ENCODE data around the gene USH1G.
"Not testable (repeated sequence)": the region's sequence is repeated elsewhere in the genome, so short reads cannot be mapped to it uniquely, and the experiment has no call there.

The USH1G gene

DNA sequence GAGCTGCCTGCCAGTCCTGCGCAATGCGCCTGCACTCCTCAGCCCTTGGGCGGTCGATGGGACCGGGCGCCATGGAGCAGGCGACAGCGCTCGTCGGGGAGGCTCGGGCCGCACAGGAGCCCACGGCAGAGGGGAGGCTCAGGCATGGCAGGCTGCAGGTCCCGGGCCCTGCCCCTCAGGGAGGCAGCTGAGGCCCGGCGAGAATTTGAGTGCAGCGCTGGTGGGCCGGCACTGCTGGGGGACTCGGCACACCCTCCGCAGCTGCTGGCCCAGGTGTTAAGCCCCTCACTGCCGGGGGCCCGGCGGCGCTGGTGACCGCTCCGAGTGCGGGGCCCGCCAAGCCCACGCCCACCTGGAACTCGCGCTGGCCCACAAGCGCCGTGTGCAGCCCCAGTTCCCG is 16.0 kb downstream of the USH1G start:
- in situ Hi-C loops (cut with MboI; ENCODE audit: low sequenced_read_pairs): no loop called here

DNA sequence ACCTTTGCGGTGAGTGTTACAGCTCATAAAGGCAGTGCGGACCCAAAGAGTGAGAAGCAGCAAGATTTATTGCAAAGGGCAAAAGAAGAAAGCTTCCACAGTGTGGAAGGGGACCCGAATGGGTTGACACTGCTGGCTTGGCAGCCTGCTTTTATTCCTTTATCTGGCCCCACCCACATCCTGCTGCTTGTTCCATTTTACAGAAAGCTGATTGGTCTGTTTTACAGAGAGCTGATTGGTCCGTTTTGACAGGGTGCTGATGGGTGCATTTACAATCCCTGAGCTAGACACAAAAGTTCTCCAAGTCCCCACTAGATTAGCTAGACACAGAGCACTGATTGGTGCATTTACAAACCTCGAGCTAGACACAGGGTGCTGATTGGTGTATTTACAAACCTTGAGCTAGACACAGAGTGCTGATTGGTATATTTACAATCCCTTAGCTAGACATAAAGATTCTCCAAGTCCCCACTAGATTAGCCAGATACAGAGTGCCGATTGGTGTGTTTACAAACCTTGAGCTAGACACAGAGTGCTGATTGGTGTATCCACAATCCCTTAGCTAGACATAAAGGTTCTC is 16.8 kb downstream of the USH1G start:
- in situ Hi-C loops (cut with MboI; ENCODE audit: low sequenced_read_pairs): not testable (repeated sequence)

DNA sequence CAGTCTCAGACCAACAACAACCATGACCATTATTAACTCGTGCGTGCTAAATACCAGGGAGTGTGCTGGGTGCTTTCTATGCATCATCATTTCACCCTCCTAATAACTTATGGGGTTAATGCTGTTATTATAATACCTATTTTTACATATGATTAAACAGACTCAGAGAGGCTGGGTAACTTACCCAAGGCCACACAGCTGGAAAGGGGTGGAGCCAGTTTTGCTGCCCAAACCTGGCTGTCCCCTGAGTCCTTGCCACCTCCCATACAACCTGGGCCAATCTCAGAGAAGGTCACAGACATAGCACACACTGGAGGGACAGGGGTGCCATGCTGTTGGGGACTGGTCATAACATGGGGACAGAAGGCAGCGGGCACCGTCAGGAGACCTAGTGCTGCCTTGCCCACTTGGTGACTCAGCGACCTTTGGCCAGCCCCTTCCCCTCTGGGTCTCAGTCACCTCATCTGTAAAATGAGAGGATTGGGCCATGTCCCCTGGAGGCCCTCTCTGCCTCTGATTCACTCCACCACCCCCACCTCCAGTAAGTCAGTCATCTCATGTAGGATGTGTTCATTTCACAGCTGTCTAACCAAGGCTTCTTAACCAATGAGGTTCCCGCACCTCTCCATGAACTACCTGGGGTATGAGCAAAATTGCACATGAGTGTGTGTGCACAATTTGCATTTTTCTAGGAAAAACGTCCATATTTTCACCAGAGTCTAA is 18.2 kb downstream of the USH1G start:
- in situ Hi-C loops (cut with MboI; ENCODE audit: low sequenced_read_pairs): no loop called here

DNA sequence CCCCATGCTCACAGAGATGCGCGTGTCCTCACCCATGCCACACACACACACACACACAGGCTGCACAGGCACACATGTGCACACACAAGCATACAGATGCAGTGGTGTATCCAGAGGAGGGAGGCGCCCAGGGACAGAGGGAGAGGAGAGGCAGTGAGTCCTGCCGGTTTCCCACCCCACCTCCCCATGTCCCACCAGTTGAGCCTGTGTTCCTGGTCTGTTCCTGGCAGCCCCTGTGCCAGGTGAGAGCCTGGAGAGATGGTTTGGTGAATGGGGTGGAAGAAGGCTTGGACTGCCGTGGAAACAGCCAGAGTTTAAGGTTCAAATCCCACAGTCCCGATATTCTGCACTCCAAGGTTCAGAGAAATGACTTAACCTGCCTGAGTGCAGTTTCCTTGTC is 19.4 kb downstream of the USH1G start:
- in situ Hi-C loops (cut with MboI; ENCODE audit: low sequenced_read_pairs): no loop called here

DNA sequence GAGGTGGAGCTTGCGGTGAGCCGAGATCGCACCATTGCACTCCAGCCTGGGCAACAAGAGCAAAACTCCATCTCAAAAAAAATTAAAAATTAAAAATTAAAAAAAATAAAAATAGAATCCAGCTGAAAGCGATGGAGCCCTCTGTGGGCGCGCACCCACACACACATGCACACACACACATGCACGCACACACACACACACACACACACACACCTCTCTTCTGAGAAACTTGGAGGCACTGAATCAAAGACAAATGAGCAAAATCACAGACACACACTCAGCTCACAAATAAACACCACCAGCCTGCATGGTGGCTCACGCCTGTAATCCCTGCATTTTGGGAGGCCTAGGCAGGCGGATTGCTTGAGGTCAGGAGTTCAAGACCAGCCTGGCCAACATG is 20.0 kb downstream of the USH1G start:
- in situ Hi-C loops (cut with MboI; ENCODE audit: low sequenced_read_pairs): no loop called here

DNA sequence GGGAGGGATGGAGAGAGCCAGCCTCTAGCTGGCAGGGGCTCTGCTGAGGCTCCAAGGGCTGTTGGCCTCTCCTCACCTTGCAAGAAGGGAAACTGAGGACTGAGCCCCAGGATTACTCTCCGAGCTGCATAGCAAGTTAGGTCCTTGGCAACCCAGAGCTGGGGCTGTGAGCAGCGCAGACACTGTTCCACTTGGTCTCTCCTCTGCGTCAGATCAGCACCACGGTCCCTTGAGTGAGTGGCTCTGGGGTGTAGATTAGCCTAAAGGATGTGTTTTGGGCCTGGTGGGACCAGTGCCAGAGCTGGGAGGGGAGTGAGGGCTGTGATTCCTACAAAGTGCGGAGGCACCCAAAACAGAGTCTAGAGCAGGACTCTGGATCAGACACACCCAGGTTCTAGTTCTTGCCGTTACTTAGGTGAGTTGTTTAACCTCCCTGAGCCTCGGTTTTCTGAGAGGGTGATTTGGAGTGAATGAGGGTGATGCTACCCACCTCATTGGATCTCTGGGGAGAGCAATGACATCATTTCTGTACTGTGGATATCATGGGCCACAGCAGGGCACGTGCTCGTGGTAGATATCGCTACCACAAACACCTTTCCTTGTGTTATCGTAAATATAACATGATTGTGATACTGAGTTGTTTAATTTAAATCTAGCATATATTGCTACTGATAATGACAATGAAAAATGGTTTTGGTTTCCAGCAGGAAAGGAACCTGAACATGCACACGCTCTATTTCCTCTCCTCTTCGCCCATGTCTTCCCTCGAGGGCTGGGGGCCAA is 21.5 kb downstream of the USH1G start:
- in situ Hi-C loops (cut with MboI; ENCODE audit: low sequenced_read_pairs): no loop called here

DNA sequence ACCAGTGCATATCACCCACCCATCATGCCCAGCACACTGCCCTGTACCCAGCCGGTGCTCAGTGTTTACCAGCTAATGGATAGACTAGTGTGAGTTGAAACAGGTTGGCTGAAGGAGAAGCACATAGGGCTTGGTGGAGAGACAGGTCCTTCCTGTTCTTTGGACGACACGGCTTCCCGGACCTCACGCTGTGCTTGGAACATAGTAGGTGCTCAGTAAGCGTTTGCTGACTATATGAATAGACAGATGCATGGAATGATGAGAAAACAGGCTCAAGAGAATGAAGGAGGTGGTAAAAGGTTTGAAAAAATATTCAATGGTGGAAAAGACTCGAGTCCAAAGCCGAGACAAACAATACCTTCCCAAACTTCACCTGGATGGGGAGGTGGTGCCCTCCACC is 22.8 kb downstream of the USH1G start:
- in situ Hi-C loops (cut with MboI; ENCODE audit: low sequenced_read_pairs): no loop called here

DNA sequence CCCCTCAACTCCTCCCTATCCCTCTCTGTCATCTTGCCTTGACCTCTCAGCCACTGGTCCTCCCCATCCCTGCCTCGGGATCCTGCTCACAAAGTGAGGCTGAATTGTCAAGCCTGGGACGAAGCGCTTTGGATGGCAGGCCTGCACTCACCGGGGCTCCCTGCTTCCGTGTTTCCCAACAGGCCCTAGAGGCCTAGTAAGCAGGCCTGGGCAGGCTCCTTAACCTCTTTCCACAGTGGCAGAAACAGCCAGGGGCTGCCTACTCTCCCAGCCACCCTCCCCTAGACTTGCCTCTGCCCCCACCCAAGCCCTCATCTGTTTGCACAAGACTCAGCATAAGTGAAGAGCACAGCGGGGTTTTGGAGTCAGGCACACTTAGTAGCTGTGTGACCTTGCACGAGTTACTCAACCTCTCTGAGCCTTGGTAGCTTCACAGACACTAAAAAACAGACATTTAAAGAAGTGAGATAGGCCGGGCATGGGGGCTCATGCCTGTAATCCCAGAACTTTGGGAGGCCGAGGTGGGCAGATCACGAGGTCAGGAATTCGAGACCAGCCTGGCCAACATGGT is 24.6 kb downstream of the USH1G start:
- in situ Hi-C loops (cut with MboI; ENCODE audit: low sequenced_read_pairs): no loop called here

DNA sequence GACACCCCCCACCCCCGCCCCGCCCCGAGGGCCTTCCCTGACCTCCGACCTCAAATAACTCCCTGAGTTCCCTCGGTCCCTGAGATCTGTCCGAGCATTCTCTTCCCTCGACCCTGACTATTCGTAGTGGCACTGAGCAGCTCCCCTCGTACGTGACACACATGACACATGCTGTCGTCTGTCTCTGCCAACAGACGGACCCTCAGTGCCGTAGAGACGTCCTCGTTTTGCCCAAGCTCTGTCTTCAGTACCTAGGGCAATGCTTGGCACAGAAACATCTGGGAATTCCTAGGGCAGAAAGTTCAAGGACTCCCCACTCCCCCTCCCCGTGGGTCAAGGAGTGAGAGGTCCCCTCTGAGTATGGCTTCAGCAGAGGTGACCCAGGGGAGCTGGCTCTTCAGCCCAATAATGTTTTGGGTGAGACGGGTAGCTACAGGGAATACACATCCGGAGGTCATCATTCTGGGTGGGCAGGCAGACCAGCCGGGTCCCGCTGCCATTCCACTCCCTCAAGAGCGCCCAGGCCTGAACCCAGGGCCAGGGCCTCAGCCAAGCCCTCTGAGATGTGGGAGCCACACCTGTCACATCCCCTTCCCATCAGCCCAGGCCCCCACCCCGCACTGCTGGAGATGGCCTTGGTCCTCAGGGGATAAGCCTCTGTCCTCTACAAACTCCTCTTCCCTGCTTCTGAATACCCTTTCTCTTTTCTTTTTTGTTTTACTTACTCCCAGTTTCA is 29.0 kb downstream of the USH1G start:
- in situ Hi-C loops (cut with MboI; ENCODE audit: low sequenced_read_pairs): no loop called here

DNA sequence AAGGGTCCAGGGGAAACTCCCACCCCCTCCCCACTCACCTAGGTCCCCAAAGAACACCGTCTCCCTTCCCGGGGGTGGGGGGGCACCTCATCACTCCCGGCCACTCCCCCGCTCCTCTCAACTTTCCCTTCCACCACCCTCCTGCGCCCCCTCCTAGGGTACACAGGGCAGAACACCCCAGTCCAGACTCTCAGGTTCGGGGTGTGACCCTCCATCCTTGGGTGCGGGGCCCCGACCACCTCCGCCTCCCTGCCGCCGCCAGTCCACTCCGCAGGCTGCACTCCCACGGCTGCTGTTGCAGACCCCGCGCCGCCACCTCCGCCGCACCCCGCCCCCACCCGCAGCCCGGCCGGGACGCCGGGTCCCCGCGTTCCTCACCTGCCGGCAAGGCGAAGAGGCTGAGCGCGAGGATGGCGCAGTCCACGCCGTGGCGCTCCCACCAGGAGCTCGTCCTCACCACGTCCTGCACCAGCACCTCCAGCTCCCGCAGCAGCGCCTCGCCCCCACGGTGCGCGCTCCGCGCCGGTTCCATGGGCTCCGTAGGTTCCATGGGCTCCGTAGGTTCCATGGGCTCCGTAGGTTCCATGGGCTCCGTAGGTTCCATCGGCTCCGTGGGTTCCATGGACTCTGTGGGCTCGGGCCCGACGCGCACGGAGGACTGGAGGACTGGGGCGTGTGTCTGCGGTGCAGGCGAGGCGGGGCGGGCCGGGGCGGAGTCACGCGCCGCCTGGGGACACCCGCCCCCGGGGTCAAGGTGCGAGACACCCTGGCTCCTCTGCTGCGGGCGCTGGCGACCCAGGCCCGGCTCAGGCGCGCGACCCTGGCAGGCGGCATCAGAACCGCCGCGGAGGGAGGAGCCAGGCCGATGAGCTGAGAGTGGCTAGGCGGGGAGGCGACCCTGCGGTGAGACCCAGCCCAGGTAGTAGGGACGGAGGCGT is 29.8 kb downstream of the USH1G start, which contains the start of gene FADS6:
TSS of gene FADS6 (minus strand) at position 660 of the 938 bp plus-strand sequence. CDS start at position 622, 38 bp downstream.
- in situ Hi-C loops (cut with MboI; ENCODE audit: low sequenced_read_pairs): no loop called here

DNA sequence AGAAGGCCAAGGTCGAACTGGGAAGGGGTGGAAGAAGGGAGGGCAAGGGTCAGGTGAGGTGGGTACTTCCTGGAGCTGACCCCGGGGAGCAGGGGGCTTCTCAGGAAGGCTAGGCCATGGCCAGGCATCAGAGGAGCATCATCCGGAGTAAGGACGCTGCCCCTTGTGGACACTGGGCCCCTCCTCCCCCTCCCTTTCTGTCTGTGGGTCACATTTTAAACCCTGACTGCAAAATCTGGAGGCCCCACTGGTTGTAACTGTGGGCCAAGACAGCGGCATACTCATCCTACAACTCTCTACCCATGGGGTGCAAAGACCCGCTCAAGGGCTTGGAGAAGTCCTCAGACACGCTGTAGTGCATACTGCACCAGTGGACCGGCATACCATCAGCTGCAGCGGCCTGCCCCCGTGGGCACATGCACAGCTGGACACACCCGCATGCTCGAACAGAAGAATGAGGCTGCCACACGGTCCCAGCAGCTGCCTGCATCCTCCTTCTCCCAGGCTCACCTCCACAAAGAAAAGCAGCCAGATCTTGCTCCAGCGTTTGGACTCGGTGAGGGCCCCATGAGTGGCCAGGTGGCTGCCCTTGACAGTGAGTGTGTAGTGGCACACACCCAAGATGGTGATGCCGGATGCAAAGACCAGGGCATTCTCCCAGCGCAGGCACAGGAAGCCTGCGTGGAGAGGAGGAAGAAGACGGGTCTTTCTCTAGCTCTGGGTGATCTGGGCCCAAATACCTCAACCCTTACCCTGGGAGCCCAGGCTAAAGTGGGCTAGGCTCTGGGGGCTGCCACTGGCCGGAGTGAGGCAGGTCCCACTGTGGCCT is 30.8 kb downstream of the USH1G start:
- in situ Hi-C loops (cut with MboI; ENCODE audit: low sequenced_read_pairs): no loop called here

DNA sequence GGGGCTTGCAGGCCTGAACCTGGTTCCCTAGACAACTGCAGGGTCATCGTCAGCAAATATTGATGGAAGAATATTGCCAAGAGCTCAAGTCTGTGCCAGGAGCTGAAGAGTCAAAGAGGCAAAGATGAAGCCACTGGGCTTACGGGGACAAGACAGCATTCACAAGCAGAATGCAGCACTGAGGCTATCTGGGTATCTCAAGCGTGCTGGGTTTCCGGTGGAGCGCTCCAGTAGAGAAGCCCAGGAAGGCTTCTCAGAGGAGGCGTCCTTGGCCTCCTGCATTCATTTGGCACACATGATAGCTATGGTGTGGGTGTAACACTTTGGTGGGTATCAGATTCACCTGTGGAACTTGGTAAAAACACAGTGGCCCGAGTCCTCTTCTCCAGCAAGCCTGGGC is 32.5 kb downstream of the USH1G start:
- in situ Hi-C loops (cut with MboI; ENCODE audit: low sequenced_read_pairs): no loop called here

DNA sequence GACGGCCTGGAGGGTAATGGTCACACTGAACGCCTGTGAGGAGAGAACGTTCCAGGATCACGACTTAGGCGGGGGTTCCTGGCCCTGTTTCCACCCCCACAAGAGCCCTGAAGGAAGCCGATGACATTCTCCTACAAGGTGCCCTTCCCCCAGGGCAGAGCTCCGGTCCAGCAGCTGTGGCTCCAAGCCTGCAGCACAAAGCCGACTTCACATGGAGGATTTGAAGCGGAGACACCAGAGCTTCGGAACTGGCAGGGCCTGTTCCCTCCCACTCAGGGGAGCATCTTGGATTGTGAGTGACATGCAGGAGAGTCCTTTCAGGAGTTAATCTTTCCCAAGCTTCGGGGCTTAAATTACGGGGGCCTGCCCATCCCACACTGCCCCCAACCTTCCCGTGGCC is 34.6 kb downstream of the USH1G start:
- in situ Hi-C loops (cut with MboI; ENCODE audit: low sequenced_read_pairs): no loop called here

DNA sequence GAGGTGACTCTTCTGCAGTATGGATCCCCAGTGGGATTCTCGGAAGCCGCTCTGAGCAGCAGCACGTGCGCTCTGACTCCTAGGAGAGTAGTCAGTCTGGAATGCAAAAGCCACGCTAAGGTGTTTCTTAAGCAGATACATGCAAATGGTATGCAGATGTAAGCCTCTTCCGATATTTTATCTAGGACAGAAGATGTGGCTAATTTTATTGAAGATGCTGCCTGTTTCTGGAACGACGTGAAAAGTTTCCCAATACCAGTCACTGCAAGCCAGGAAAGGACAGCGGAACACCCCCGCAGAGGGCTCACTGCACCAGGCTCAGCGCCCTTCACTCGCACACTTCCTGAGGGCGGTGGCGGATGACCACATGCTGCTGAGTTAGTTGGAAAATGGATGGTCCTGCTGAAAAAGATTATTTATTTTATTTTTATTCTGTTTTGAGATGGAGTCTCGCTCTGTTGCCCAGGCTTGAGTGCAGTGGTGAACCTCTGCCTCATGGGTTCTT is 39.8 kb downstream of the USH1G start:
- in situ Hi-C loops (cut with MboI; ENCODE audit: low sequenced_read_pairs): no loop called here

DNA sequence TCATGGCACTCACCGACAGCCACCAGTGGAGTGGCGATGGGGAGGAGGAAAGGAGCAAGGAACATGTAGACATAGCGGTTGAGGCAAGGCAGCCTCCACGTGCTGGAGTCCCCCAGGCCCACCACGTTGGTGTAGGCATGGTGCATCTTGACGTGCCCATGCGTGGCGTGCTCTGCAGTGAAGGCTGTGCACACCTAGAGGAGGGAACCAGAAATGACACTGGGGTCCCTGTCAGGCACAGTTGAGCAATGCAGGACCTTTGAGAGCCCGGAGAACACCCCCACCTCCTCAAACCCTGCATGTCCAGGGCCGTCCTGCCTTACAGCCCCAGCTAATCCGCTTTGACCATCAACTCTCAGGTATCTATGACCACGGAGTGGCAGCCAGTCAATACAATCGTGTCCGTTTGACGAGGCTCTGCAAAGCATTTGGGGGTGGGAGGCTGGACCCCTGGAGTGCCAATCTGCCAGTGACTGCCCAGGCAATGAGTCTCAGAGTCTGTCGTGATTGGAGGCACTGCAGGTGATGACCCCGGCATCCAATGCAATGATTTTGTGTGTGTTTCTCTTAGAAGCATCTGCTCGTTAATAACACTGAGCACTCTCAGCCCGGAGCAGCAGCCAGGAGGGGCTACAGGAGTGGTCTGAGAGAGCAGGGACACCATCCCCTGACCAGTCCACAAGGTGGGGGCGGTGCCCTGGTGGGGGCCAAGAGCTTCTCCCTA is 40.4 kb downstream of the USH1G start:
- in situ Hi-C loops (cut with MboI; ENCODE audit: low sequenced_read_pairs): no loop called here

DNA sequence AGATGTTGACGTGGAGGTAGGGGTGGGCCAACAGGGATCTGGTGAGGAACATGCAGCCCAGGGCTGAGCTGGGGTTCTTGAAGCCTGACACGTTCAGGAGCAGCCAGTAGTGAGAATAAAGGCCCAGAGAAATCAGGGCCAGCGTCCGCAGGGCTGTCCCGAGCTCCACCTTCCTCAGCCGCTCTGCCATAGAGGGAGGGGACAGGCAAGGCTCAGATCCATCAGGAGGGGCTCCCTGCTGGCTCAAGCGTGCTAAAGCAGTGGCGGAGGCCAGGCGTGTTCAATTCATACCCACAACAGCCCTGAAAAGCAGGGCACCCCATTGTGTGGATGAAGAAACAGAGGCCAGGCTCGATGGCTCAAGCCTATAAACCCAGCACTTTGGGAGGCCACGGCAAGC is 42.0 kb downstream of the USH1G start:
- in situ Hi-C loops (cut with MboI; ENCODE audit: low sequenced_read_pairs): no loop called here

DNA sequence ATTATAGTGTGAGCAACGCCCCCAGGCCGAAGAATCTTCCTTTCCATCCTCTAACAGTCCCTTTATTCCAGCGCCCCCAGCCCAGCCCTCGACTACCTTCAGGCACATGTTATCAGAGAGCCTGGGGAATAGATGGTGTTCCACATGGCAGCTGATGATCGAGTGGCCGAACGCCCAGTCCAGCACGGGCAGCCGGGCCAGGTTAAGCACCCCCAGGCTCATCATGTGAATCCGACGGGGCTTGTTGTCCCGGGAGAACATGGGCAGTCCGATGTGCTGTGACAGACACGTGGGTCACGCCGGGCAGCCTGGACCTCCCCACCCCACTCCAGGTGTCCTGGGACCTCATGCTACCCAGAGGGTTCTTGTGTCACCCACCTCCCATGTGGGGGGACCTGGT is 43.7 kb downstream of the USH1G start:
- in situ Hi-C loops (cut with MboI; ENCODE audit: low sequenced_read_pairs): no loop called here

DNA sequence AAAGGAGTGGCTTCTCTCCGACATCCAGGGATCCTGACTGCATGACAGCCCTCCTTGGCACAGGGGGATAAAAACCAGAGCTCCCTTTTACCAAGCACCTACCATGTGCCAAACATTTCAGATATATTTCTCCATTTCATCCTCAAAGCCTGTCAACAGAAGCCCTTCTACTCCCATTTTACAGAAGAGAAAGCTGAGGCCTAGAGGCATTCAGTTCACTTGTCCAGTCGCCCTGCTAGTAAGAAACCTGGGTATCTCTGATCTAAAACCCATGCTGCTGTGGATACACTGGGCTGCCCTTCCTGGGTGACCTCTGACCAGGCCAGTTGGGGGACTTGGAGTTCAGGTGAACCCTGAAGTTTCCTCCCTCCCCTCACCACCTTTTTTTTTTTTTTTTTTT is 44.4 kb downstream of the USH1G start:
- in situ Hi-C loops (cut with MboI; ENCODE audit: low sequenced_read_pairs): no loop called here

Measured in HL-60/S4 treated with phorbol 12-myristate 13-acetate at 8.2 ng/mL for 4 days and 3 days (cell line).